Neural progenitor cell (in vitro differentiated cells): Measurements from ENCODE around the gene INS. TPM values are rescaled to one million over a fixed set of nuclear protein-coding genes. Genes with fewer than 3 reads are reported as not detected.

Experiments
- DNase-seq: peaks from one replicate; pipeline ENCODE4 v3.0.0-alpha.2; 2016; ENCODE audit warnings: low spot score
- H2AFZ ChIP-seq: fragments of 200-600 bp; sonication (generic); replicated peaks from 2 replicates; pipeline ENCODE4 v1.6.1; 2016; ENCODE audit warnings: antibody characterized with exemption
- H3F3A ChIP-seq: fragments of 200-600 bp; sonication (generic); 2 replicates; pipeline ENCODE4 v1.6.1; 2016; ENCODE audit warnings: antibody characterized with exemption, low read depth
- H3K27ac ChIP-seq: fragments of 200-600 bp; sonication (generic); 2 replicates; pipeline ENCODE4 v1.5.1; 2016; ENCODE audit warnings: mild to moderate bottlenecking
- H3K27me3 ChIP-seq: fragments of 200-600 bp; sonication (generic); 2 replicates; pipeline ENCODE4 v1.6.1; 2016; ENCODE audit warnings: mild to moderate bottlenecking, moderate library complexity
- H3K36me3 ChIP-seq: fragments of 200-600 bp; sonication (generic); 2 replicates; pipeline ENCODE4 v1.5.1; 2016
- H3K4me1 ChIP-seq: fragments of 200-600 bp; sonication (generic); 2 replicates; pipeline ENCODE4 v1.6.1; 2016; ENCODE audit warnings: mixed run types
- H3K4me2 ChIP-seq: fragments of 200-600 bp; sonication (generic); 2 replicates; pipeline ENCODE4 v1.6.1; 2016
- H3K4me3 ChIP-seq: fragments of 200-600 bp; sonication (generic); 2 replicates; pipeline ENCODE4 v1.5.1; 2016
- H3K79me2 ChIP-seq: fragments of 200-600 bp; sonication (generic); 2 replicates; pipeline ENCODE4 v1.6.1; 2016; ENCODE audit warnings: low read depth
- H3K9ac ChIP-seq: fragments of 200-600 bp; sonication (generic); 2 replicates; pipeline ENCODE4 v1.6.1; 2016
- H3K9me3 ChIP-seq: fragments of 200-600 bp; sonication (generic); 2 replicates; pipeline ENCODE4 v1.5.1; 2016; ENCODE audit warnings: low read depth
- H4K20me1 ChIP-seq: fragments of 200-600 bp; sonication (generic); 2 replicates; pipeline ENCODE4 v1.6.1; 2016; ENCODE audit warnings: low read depth
- H3K27ac Mint-ChIP-seq: 3 replicates; pipeline ENCODE4 v1.8.0; 2021; ENCODE audit warnings: mixed read lengths
- H3K27me3 Mint-ChIP-seq: 2 replicates; pipeline ENCODE4 v1.8.0; 2022; ENCODE audit warnings: low read depth, mild to moderate bottlenecking, inconsistent platforms, moderate library complexity, mixed read lengths; ENCODE audit not compliant: insufficient read depth
- H3K36me3 Mint-ChIP-seq: 3 replicates; pipeline ENCODE4 v1.8.0; 2021; ENCODE audit warnings: mixed read lengths
- H3K4me1 Mint-ChIP-seq: 3 replicates; pipeline ENCODE4 v1.8.0; 2021; ENCODE audit warnings: mixed read lengths
- H3K4me3 Mint-ChIP-seq: 3 replicates; pipeline ENCODE4 v1.8.0; 2021; ENCODE audit warnings: mild to moderate bottlenecking, moderate library complexity, mixed read lengths
- H3K9me3 Mint-ChIP-seq: 3 replicates; pipeline ENCODE4 v1.8.0; 2020; ENCODE audit warnings: mixed read lengths
- EZH2 ChIP-seq: fragments of 200-600 bp; sonication (generic); IDR thresholded peaks from 2 replicates; pipeline ENCODE4 v1.6.1; 2017; ENCODE audit warnings: antibody characterized with exemption, mild to moderate bottlenecking, moderate library complexity
- EZH2phosphoT487 ChIP-seq: fragments of 200-600 bp; sonication (generic); IDR thresholded peaks from 2 replicates; pipeline ENCODE4 v1.6.1; 2017; ENCODE audit warnings: antibody characterized with exemption
- total RNA-seq: library from RNA; depleted of rRNA; stranded (reverse); fragments of >200 nt; gene quantifications from 2 replicates; pipeline ENCODE4 v1.2.3, GENCODE V29; 2015; ENCODE audit warnings: low replicate concordance
- TF ChIP-seq, protein P1 (sequence below): fragments of 200-600 bp; sonication (generic); IDR thresholded peaks from 2 replicates; pipeline ENCODE4 v1.5.1; 2017; ENCODE audit warnings: antibody characterized with exemption, mild to moderate bottlenecking

INS gene
- total RNA-seq, 1 donor from 2014 or later = not detected

GRCh38 chr11:2157294-2158040 is 3.5 kb downstream of the INS start:
- no peaks in the 10 kb centered on the region for H3K9me3 ChIP-seq
- Mint-ChIP-seq H3K4me3 (no peak overlapping the region), H3K36me3 (no peaks in the 10 kb centered on the region)

DNA sequence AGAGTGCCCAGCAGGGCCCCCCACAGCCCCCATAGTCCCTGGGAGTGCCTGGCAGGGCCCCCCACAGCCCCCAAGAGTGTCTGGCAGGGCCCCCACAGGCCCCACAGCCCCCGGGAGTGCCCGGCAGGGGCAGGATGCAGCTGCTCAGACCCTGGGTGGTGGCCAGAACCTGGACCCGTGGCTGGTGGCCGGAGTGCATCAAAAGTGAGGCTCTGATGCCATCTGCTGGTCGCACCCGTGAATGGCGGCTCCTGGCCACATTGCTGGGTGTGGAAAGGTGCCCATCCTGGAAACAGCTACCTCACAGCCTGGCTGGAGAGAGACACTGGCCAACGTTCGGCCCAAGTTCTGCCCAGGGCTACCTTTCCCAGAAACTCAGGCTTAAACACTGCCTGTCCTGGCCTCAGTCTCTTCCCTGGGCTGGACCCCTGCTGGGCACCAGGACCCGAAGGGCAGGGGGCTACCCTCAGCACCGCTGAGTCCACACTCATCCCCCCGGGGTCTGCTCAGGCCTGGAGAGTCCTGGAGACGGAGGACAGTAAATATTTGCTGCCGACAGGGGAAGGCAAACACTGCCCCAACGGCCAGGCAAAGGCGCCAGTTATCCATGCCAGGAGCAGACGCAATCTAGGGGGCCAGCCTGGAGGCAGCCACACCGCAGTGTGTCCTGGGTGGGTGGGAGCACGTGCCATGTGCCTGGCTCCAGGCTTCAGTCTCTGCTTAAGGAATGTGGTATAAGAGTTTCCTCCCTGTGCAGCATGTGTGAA is 4.4 kb downstream of the INS start:
- Histone ChIP-seq H3K27ac (no peak overlapping the region), H3K79me2 (no peaks in the 10 kb centered on the region), H3K9me3 (no peaks in the 10 kb centered on the region), H3K27me3 (no peaks in the 10 kb centered on the region), H3K36me3 (no peaks in the 10 kb centered on the region), H3K4me2 (no peak overlapping the region), H4K20me1 (no peaks in the 10 kb centered on the region), H3F3A (no peaks in the 10 kb centered on the region), H3K4me1 (no peaks in the 10 kb centered on the region), H3K9ac (no peak overlapping the region), H3K4me3 (no peak overlapping the region), H2AFZ (no peak overlapping the region)
- H3K36me3 Mint-ChIP-seq = no peaks in the 10 kb centered on the region
- peaks cover 4% of the 10 kb centered on the region for H3K27me3 Mint-ChIP-seq
- TF ChIP-seq EZH2phosphoT487 (no peak), EZH2 (no peak)
- TF ChIP-seq, protein P1, sequence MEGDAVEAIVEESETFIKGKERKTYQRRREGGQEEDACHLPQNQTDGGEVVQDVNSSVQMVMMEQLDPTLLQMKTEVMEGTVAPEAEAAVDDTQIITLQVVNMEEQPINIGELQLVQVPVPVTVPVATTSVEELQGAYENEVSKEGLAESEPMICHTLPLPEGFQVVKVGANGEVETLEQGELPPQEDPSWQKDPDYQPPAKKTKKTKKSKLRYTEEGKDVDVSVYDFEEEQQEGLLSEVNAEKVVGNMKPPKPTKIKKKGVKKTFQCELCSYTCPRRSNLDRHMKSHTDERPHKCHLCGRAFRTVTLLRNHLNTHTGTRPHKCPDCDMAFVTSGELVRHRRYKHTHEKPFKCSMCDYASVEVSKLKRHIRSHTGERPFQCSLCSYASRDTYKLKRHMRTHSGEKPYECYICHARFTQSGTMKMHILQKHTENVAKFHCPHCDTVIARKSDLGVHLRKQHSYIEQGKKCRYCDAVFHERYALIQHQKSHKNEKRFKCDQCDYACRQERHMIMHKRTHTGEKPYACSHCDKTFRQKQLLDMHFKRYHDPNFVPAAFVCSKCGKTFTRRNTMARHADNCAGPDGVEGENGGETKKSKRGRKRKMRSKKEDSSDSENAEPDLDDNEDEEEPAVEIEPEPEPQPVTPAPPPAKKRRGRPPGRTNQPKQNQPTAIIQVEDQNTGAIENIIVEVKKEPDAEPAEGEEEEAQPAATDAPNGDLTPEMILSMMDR = peak; percentile 90
- no peak overlapping the region for H3K27ac Mint-ChIP-seq
- peaks cover 5% of the 10 kb centered on the region for H3K4me1 Mint-ChIP-seq
- no peaks in the 10 kb centered on the region for H3K9me3 Mint-ChIP-seq
- H3K4me3 Mint-ChIP-seq = no peak overlapping the region
- DNase-seq = peak; percentile 85

More at GRCh38 chr11:2157294-2158040, 3.5 kb downstream of the INS start:
- Mint-ChIP-seq H3K27me3 (peaks cover 4% of the 10 kb centered on the region), H3K27ac (no peak overlapping the region), H3K4me1 (no peaks in the 10 kb centered on the region), H3K9me3 (no peaks in the 10 kb centered on the region)
- Histone ChIP-seq H3K27me3 (no peaks in the 10 kb centered on the region), H3K9ac (no peak overlapping the region), H2AFZ (no peak overlapping the region), H3F3A (no peaks in the 10 kb centered on the region), H3K4me1 (no peaks in the 10 kb centered on the region), H3K4me3 (no peak overlapping the region), H3K4me2 (no peak overlapping the region), H3K36me3 (no peaks in the 10 kb centered on the region), H3K27ac (no peak overlapping the region), H3K79me2 (no peaks in the 10 kb centered on the region), H4K20me1 (no peaks in the 10 kb centered on the region)
- TF ChIP-seq EZH2 (no peak), EZH2phosphoT487 (no peak)
- TF ChIP-seq, protein P1 = no peak
- DNase-seq = no peak

- Histone ChIP-seq H3K27ac (no peak overlapping the region), H3K27me3 (no peaks in the 10 kb centered on the region), H3K79me2 (no peaks in the 10 kb centered on the region), H3K4me3 (no peak overlapping the region), H3K36me3 (no peaks in the 10 kb centered on the region), H4K20me1 (no peaks in the 10 kb centered on the region), H3K4me2 (no peak overlapping the region), H2AFZ (no peak overlapping the region), H3F3A (peaks cover 7% of the 10 kb centered on the region), H3K4me1 (peaks cover 8% of the 10 kb centered on the region), H3K9ac (no peak overlapping the region), H3K9me3 (no peaks in the 10 kb centered on the region)
- TF ChIP-seq, protein P1 = no peak
- TF ChIP-seq EZH2 = no peak
- TF ChIP-seq EZH2phosphoT487 = no peak
- DNase-seq = no peak
- no peaks in the 10 kb centered on the region for H3K36me3 Mint-ChIP-seq
- H3K27ac Mint-ChIP-seq = no peak overlapping the region
- no peak overlapping the region for H3K4me3 Mint-ChIP-seq
- H3K4me1 Mint-ChIP-seq = peaks cover 14% of the 10 kb centered on the region
- no peaks in the 10 kb centered on the region for H3K9me3 Mint-ChIP-seq
- peaks cover 9% of the 10 kb centered on the region for H3K27me3 Mint-ChIP-seq
Observed at GRCh38 chr11:2155511-2155910, 5.5 kb downstream of the INS start.
